BJ (cell line): Measurements from ENCODE around the gene CCDC61. TPM values are rescaled to one million over a fixed set of nuclear protein-coding genes. Genes with fewer than 3 reads are reported as not detected.

Experiments used
- CTCF ChIA-PET: fragments of 350-600 bp; formaldehyde crosslinking; extraction: SDS; loops from one replicate; lab custom pipeline; 2021; ENCODE audit warnings: antibody characterized with exemption, inconsistent platforms; lab: Yijun Ruan, JAX
- POLR2A ChIA-PET: fragments of 300-600 bp; sonication (Branson Sonifier 250); formaldehyde crosslinking; extraction: SDS; loops from one replicate; lab custom pipeline; 2021; ENCODE audit warnings: antibody characterized with exemption; lab: Charles Lee
- DNase-seq: peaks from one replicate; pipeline ENCODE4 v3.0.0-alpha.2; 2011; ENCODE audit warnings: low read depth
- H3K27me3 ChIP-seq: 2 replicates; pipeline ENCODE4 v1.6.0; 2011; ENCODE audit warnings: low read length; ENCODE audit not compliant: control insufficient read depth, insufficient read depth
- H3K36me3 ChIP-seq: 2 replicates; pipeline ENCODE4 v1.5.1; 2011; ENCODE audit warnings: low read length; ENCODE audit not compliant: control insufficient read depth, insufficient read depth
- H3K4me3 ChIP-seq: 2 replicates; pipeline ENCODE4 v1.5.1; 2011; ENCODE audit warnings: low read depth, mild to moderate bottlenecking, control low read depth, low read length
- CTCF ChIP-seq: IDR thresholded peaks from 2 replicates; pipeline ENCODE4 v1.5.1; 2011; ENCODE audit warnings: low read depth, mild to moderate bottlenecking, control low read depth, inconsistent platforms, low read length, moderate library complexity; ENCODE audit not compliant: insufficient read depth
- polyA plus RNA-seq: library from polyadenylated mRNA; depleted of rRNA; stranded (reverse); fragments of >200 nt; gene quantifications from 2 replicates; pipeline ENCODE4 v1.2.3, GENCODE V29; 2011

The CCDC61 gene
- polyA plus RNA-seq, 1 experiment, result 8.4 TPM

GRCh38 chr19:45973553-45974338, 21.5 kb upstream of the CCDC61 start, which contains the start of gene NOVA2:
Gene NOVA2 (minus strand): TSS chr19:45973865. CDS start chr19:45973351, 514 bp downstream.
- Histone ChIP-seq H3K4me3 (peak within 1 kb of the TSS; percentile 27), H3K27me3 (peaks cover 25% of the 10 kb centered on the region), H3K36me3 (no peaks in the 10 kb centered on the region)
- no peak for DNase-seq
- ChIA-PET CTCF (interaction anchor here (1.0 kb wide), 1 partner anchor 13 kb away, joined by 3 read pairs; no protein-coding TSS in a partner anchor), POLR2A (no interaction called here)
- no peak for TF ChIP-seq CTCF

- CTCF ChIA-PET, result interaction anchor here (1.0 kb wide), 1 partner anchor 14 kb away, joined by 3 read pairs; no protein-coding TSS in a partner anchor
- peaks cover 21% of the 10 kb centered on the region for H3K27me3 ChIP-seq
Observed at GRCh38 chr19:45975306-45976070, 19.8 kb upstream of the CCDC61 start.

GRCh38 chr19:45976178-45976577, 19.1 kb upstream of the CCDC61 start:
- POLR2A ChIA-PET, result no interaction called here
- CTCF ChIA-PET, result no interaction called here

More at GRCh38 chr19:45975306-45976070, 19.8 kb upstream of the CCDC61 start:
- Histone ChIP-seq H3K36me3 (no peaks in the 10 kb centered on the region), H3K4me3 (no peak overlapping the region)
- TF ChIP-seq CTCF, result no peak
- no peak for DNase-seq
- POLR2A ChIA-PET, result no interaction called here

GRCh38 chr19:45978156-45978555, 17.1 kb upstream of the CCDC61 start:
- ChIA-PET CTCF (no interaction called here), POLR2A (interaction anchor here (0.6 kb wide), 1 partner anchor 206 kb away, joined by 4 read pairs; no protein-coding TSS in a partner anchor)
- Histone ChIP-seq H3K4me3 (no peak overlapping the region), H3K27me3 (peaks cover 7% of the 10 kb centered on the region), H3K36me3 (no peaks in the 10 kb centered on the region)
- DNase-seq, result no peak
- TF ChIP-seq CTCF, result no peak

More at GRCh38 chr19:45976178-45976577, 19.1 kb upstream of the CCDC61 start:
- no peak for DNase-seq
- Histone ChIP-seq H3K27me3 (peaks cover 21% of the 10 kb centered on the region), H3K4me3 (no peak overlapping the region), H3K36me3 (no peaks in the 10 kb centered on the region)
- TF ChIP-seq CTCF, result no peak

GRCh38 chr19:45981350-45981749, 13.9 kb upstream of the CCDC61 start:
- no peak overlapping the region for H3K4me3 ChIP-seq
- CTCF ChIA-PET, result interaction anchor here (0.9 kb wide), 1 partner anchor 13 kb away, joined by 3 read pairs; no protein-coding TSS in a partner anchor
- no peak for DNase-seq
- H3K36me3 ChIP-seq, result no peaks in the 10 kb centered on the region
- H3K27me3 ChIP-seq, result no peaks in the 10 kb centered on the region; the same call in 1 of the 2 replicates
- TF ChIP-seq CTCF, result no peak
- POLR2A ChIA-PET, result no interaction called here
